ENCODE measurements around the gene RBMS1. TPM values are rescaled to one million over a fixed set of nuclear protein-coding genes. Genes with fewer than 3 reads are reported as not detected.

The RBMS1 gene
- total RNA-seq, 1 donor from 2014 or later: 119 TPM

- ATAC-seq: no peak
- DNase-seq (ENCODE audit: low spot score): no peak
- intact Hi-C loops (cut with DNase I): no loop called here
Observed at GRCh38 chr2:160239436-160239835, 254.2 kb downstream of the RBMS1 start.

- DNase-seq (ENCODE audit: low spot score) (no peak), ATAC-seq (no peak)
- intact Hi-C loops (cut with DNase I): no loop called here
Observed at GRCh38 chr2:160238392-160238791, 255.2 kb downstream of the RBMS1 start.

GRCh38 chr2:160232905-160233475 is 260.6 kb downstream of the RBMS1 start:
- no peak for ATAC-seq
- DNase-seq (ENCODE audit: low spot score): no peak
- intact Hi-C loops (cut with DNase I): no loop called here

GRCh38 chr2:160229591-160229990 is 264.0 kb downstream of the RBMS1 start:
- no peak for DNase-seq (ENCODE audit: low spot score)
- ATAC-seq: no peak
- intact Hi-C loops (cut with DNase I): no loop called here

GRCh38 chr2:160228141-160228917 is 265.3 kb downstream of the RBMS1 start:
- no peak for DNase-seq (ENCODE audit: low spot score)
- intact Hi-C loops (cut with DNase I): no loop called here
- no peak for ATAC-seq

- ATAC-seq (no peak), DNase-seq (ENCODE audit: low spot score) (no peak)
- intact Hi-C loops (cut with DNase I): no loop called here
Observed at GRCh38 chr2:160227293-160227915, 266.2 kb downstream of the RBMS1 start.

GRCh38 chr2:160226367-160226766 is 267.2 kb downstream of the RBMS1 start:
- no peak for ATAC-seq
- intact Hi-C loops (cut with DNase I): no loop called here
- DNase-seq (ENCODE audit: low spot score): no peak

- intact Hi-C loops (cut with DNase I): no loop called here
- DNase-seq (ENCODE audit: low spot score) (no peak), ATAC-seq (no peak)
Observed at GRCh38 chr2:160225722-160226121, 267.9 kb downstream of the RBMS1 start.

- ATAC-seq (no peak), DNase-seq (ENCODE audit: low spot score) (no peak)
- intact Hi-C loops (cut with DNase I): no loop called here
Observed at GRCh38 chr2:160224507-160224906, 269.1 kb downstream of the RBMS1 start.

- ATAC-seq (no peak), DNase-seq (ENCODE audit: low spot score) (no peak)
- intact Hi-C loops (cut with DNase I): no loop called here
Observed at GRCh38 chr2:160224060-160224459, 269.5 kb downstream of the RBMS1 start.

GRCh38 chr2:160223560-160223959 is 270.0 kb downstream of the RBMS1 start:
- ATAC-seq (no peak), DNase-seq (ENCODE audit: low spot score) (no peak)
- intact Hi-C loops (cut with DNase I): no loop called here

- no peak for ATAC-seq
- intact Hi-C loops (cut with DNase I): no loop called here
- DNase-seq (ENCODE audit: low spot score): no peak
Observed at GRCh38 chr2:160222546-160223283, 270.9 kb downstream of the RBMS1 start.

All from sciatic nerve (tissue), 2 donors.